HG02870 (cell line): ENCODE measurements around the gene EPAS1.
"Not testable (repeated sequence)": the region's sequence is repeated elsewhere in the genome, so short reads cannot be mapped to it uniquely, and the experiment has no call there.

Experiments used
- ATAC-seq: cut with Tn5 transposase; IDR thresholded peaks from one replicate; pipeline ENCODE4 v1.9.1; 2021; ENCODE audit warnings: mild to moderate bottlenecking, moderate library complexity; ENCODE audit not compliant: unreplicated experiment

Gene EPAS1

GRCh38 chr2:46394649-46395510 lies 97.7 kb downstream of the EPAS1 start:
- no peak for ATAC-seq

DNA sequence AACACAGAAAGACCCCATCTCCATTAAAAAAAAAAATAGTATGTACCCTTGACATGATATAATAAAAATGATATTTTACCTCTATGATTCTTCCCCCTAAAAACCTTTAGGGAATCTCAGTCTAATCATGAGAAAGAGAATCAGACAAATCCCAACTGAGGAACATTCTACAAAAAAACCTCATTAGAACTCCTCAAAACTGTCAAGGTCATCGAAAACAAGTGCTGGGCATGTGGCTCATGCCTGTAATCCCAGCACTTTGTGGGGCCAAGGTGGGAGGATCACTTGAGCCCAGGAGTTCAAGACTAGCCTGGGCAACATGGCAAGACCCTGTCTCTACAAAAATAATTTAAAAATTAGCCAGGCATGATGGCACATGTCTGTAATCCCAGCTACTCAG lies 98.5 kb downstream of the EPAS1 start:
- ATAC-seq, result not testable (repeated sequence)

DNA sequence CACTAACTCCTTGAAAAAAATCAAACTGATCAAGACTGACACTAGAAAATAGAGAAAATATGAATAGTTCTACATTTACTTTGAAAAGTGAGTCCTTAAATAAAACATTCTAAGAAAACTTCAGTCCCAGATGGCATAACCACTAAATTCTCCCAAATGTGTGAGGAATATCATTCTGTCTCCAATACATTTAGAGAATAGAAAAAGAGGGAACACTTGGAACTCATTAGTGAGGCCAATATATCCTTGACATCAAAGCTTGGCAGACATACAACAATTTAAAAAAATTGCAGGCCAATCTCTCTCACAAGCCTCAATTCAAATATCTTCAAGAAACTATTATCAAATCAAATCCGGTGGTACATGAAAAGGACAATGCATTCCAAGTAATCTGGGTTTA lies 102.8 kb downstream of the EPAS1 start:
- no peak for ATAC-seq

DNA sequence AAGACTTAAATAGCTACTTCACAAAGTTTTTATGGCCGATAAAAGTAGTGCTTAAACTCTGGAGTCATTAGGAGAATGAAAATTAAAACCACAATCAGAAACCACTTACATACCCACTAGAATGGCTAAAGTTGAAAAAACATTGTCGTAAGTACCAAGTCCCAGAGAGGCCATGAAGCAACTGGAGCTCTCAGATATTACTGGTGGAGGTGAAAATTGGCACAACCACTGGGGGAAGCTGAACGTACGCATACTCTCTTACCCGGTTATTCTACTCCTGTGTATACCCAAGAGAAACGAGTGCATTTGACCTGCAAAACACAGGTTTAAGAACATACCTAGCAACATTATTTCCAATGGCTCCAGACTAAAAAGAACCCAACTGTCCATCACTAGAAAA lies 105.7 kb downstream of the EPAS1 start:
- ATAC-seq, result no peak

GRCh38 chr2:46404181-46404759 lies 107.1 kb downstream of the EPAS1 start:
- ATAC-seq, result no peak

GRCh38 chr2:46407852-46408455 lies 110.7 kb downstream of the EPAS1 start:
- ATAC-seq, result no peak

GRCh38 chr2:46409756-46410155 lies 112.5 kb downstream of the EPAS1 start:
- no peak for ATAC-seq

DNA sequence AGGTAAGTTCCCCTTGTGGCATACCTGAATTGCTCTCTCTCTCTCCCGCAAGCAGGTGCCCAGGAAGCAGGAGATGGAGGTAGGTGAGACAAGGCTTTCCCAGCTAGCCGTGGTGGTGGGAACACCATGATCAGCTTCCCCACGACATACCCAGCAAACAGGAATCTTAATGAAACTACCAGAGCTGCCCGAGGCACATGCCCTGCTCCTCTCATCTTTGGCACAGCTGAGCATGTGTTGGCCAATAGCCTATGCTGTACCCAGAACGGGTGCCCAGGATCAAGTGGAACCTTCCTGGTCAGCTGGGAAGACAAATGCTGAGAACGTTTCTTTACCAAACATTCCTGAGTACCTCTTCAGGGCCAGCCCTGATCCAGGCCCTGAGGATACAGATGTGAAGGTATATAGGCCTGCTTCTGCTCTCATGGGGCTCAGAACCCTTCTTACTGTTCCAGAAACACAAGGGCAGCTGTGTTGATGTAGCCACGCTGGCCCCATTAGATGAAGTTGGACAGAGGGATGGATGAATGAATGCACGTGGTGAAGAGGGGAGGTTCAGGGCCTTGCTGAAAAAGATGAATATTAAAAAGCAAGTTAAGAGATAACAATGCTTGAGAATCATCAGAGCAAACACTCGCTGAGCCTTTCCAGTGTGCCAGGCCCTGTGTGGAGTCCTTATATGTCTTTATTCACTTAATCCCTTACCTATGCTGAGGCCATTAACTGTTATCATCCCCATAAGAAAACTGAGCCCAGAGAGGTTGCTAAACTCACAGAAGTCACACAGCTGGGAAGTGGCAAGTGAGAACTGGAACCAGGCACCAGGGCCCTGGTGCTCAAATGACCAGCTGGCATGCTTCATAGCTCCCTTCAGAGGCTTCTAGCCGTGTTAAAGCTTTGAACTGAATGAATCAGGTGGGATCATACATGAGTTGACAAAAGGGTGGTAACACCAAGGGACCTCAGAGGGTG lies 113.4 kb downstream of the EPAS1 start:
- ATAC-seq, result no peak

DNA sequence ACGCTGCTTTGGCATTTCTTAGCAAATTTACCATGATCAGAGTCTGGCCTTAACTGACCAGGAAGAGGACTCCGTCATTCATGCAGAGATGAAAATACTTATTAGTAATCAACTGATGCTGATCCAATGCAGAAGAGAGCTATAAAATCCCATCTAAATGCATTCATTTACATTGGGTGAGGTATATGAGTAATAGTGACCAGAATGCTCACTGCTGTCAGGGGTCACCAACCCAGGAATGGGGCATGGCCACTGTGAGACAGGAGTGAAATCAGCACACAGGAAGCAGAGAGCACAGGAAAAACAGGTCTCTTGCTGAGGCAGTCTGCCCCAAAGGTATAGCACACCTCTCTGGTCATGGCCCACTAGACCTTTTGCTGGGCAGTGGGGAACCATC lies 114.0 kb downstream of the EPAS1 start:
- no peak for ATAC-seq

GRCh38 chr2:46411985-46412384 lies 114.8 kb downstream of the EPAS1 start:
- ATAC-seq, result no peak

DNA sequence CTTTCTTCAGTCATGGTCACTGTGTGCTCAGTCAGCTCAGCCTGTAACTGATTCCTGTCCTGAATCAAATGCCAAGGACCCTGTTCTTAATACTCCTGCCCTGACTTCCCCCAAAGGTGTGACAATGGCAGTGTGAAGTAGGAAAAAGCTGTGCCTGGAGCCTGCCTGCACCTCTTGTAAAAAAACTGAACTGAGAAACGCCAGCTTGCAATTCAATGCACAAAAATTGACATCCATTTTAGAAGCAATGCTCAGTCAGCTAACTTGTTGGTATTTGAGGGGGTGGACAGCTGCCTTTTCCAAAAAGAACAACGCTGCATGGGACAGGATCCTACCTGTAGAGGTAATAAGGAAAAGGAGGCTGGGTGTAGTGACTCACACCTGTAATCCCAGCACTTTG lies 115.9 kb downstream of the EPAS1 start:
- no peak for ATAC-seq

GRCh38 chr2:46413631-46414030 lies 116.4 kb downstream of the EPAS1 start:
- no peak for ATAC-seq

- no peak for ATAC-seq
Observed at GRCh38 chr2:46414701-46415100, 117.5 kb downstream of the EPAS1 start.

GRCh38 chr2:46416280-46416679 lies 119.1 kb downstream of the EPAS1 start:
- ATAC-seq, result no peak

DNA sequence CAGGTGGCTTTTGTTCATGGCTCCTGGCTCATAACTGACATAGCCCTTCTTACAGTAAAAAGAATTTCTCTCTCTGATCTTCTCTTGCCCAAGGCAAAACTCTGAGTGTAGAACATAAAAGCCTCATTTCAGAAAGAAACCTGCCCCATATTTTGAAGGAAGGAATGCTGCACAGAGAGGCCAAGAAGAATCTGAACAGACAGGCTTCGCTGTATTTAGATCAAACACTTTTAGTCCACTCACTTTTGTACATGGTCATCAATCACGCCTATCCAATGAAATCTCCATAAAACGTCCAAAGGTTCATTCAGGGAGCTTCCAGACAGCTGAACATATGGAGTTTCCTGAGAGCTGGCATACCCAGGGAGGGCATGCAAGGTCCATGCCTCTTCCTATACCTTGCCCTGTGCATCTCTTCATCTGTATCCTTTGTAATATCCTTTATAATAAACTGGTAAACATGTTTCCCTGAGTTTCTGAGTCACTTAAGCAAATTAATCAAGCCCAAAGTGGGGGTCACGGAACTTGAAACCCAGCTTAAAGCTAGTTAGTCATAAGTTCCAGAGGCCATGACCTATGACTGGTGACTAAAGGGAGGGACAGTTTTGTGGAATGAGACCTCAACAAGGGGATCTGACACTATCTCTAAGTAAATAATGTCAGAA lies 119.7 kb downstream of the EPAS1 start:
- ATAC-seq, result no peak

- ATAC-seq, result no peak
Observed at GRCh38 chr2:46420945-46421344, 123.7 kb downstream of the EPAS1 start.

GRCh38 chr2:46421361-46421760 lies 124.2 kb downstream of the EPAS1 start:
- no peak for ATAC-seq

- ATAC-seq, result no peak
Observed at GRCh38 chr2:46422717-46423394, 125.6 kb downstream of the EPAS1 start.

- no peak for ATAC-seq
Observed at GRCh38 chr2:46424937-46425336, 127.7 kb downstream of the EPAS1 start.

GRCh38 chr2:46428911-46429436 lies 131.8 kb downstream of the EPAS1 start:
- no peak for ATAC-seq
